ENCODE data around the gene PLPP2.

- no peak for TF ChIP-seq REST (tag by site-specific recombination; IDR thresholded peaks at IDR 0.05)
- no peak for TF ChIP-seq CTCF (tag by site-specific recombination; IDR thresholded peaks at IDR 0.05)
- TF ChIP-seq TCF7L2 (IDR thresholded peaks at IDR 0.05; ENCODE audit: borderline replicate concordance, low read depth, low read length), result no peak
- TF ChIP-seq ZNF221 (tag by site-specific recombination; IDR thresholded peaks at IDR 0.05; ENCODE audit: borderline replicate concordance), result no peak
- TF ChIP-seq SP2 (tag by site-specific recombination; IDR thresholded peaks at IDR 0.05), result no peak
- TF ChIP-seq ELK4 (IDR thresholded peaks at IDR 0.05; ENCODE audit: borderline replicate concordance, low read depth, low read length), result no peak
- TF ChIP-seq ZNF26 (tag by site-specific recombination; IDR thresholded peaks at IDR 0.05), result no peak
- TF ChIP-seq ZNF701 (tag by site-specific recombination; IDR thresholded peaks at IDR 0.05), result no peak
- TF ChIP-seq KLF9 (tag by site-specific recombination; IDR thresholded peaks at IDR 0.05; ENCODE audit: low read depth), result no peak
- no peak for TF ChIP-seq PBX3 (CRISPR knock-in tag; IDR thresholded peaks at IDR 0.05)
- TF ChIP-seq ZNF121 (tag by site-specific recombination; IDR thresholded peaks at IDR 0.05), result no peak
- no peak for TF ChIP-seq ZNF335 (tag by site-specific recombination; conservative IDR thresholded peaks at IDR 0.05)
- TF ChIP-seq ZEB2 (tag by site-specific recombination; IDR thresholded peaks at IDR 0.05), result no peak
- no peak for TF ChIP-seq ZBTB1 (tag by site-specific recombination; IDR thresholded peaks at IDR 0.05)
These were observed 19.7 kb upstream of the PLPP2 start for GRCh38 chr19:310781-311496.
